Testis (tissue), 3 donors: ENCODE results near the gene WASF2. TPM values are rescaled to one million over a fixed set of nuclear protein-coding genes. Genes with fewer than 3 reads are reported as not detected.
A peak's percentile ranks its signal among the peaks of the same experiment; 100 is the strongest.

Source experiments
- DNase-seq: peaks from one replicate; pipeline ENCODE4 v3.0.0-alpha.2; 2019
- H3K27ac ChIP-seq, 2 donors: fragments of 200-600 bp; sonication (generic); one replicate each; pipeline ENCODE4 v1.5.1; 2019
- H3K27me3 ChIP-seq: fragments of 200-600 bp; sonication (generic); one replicate; pipeline ENCODE4 v1.5.1; 2019
- H3K36me3 ChIP-seq: fragments of 200-600 bp; sonication (generic); one replicate; pipeline ENCODE4 v1.5.1; 2017; ENCODE audit warnings: low read depth; ENCODE audit errors: missing control alignments
- H3K4me1 ChIP-seq: fragments of 200-600 bp; sonication (generic); one replicate; pipeline ENCODE4 v1.5.1; 2019
- H3K4me3 ChIP-seq, 2 donors: fragments of 200-600 bp; sonication (generic); one replicate each; pipeline ENCODE4 v1.5.1; 2017 to 2019
- H3K9me3 ChIP-seq: fragments of 200-600 bp; sonication (generic); one replicate; pipeline ENCODE4 v1.5.1; 2017
- CTCF ChIP-seq, 3 experiments: fragments of 450-650 bp in 2 of 3; fragments of 200-600 bp in 1 of 3; sonication (generic) in 1 of 3; IDR thresholded peaks; one replicate each; pipeline ENCODE4 v1.5.1; 2016 to 2019; ENCODE audit warnings: antibody characterized with exemption in 3 of 3, mild to moderate bottlenecking in 2 of 3, moderate library complexity in 1 of 3
- POLR2A ChIP-seq: fragments of 450-650 bp; IDR thresholded peaks from one replicate; pipeline ENCODE4 v1.6.1; 2017; ENCODE audit warnings: antibody characterized with exemption, mild to moderate bottlenecking, moderate library complexity
- WGBS, 2 donors: methylation state at CpG; one replicate each; pipeline ENCODE4 v1.1.5; 2018; 5-methylcytosine and 5-hydroxymethylcytosine counted together
- intact Hi-C: fragments of 100-400 bp; cut with DNase I; formaldehyde crosslinking; loops from one replicate; pipeline ENCODE4 v1.15.1; 2023; ENCODE audit warnings: low total_unique reads
- polyA plus RNA-seq: library from polyadenylated mRNA; stranded (reverse); fragments of 350-450 nt; fragmentation: Illumina TruSeq; extraction: RNeasy Lipid Tissue Mini Kit (QIAGEN cat#74804); gene quantifications from one replicate; pipeline ENCODE4 v1.2.3, GENCODE V29; 2014; ENCODE audit warnings: low read depth, low replicate concordance; ENCODE audit not compliant: insufficient read depth
- total RNA-seq, 2 donors: library from RNA; depleted of rRNA; stranded (reverse); fragments of >200 nt; gene quantifications; one replicate each; pipeline ENCODE4 v1.2.3, GENCODE V29; 2016

Gene WASF2
- total and polyA plus RNA-seq, 3 donors from 2014 or later = 57.8 to 128 (median 58.0) TPM

GRCh38 chr1:27431601-27431940 is 58.4 kb downstream of the WASF2 start:
- Histone ChIP-seq H3K27me3 (no peaks in the 10 kb centered on the region), H3K4me1 (peaks cover 82% of the 10 kb centered on the region), H3K36me3 (no peaks in the 10 kb centered on the region), H3K9me3 (no peaks in the 10 kb centered on the region), H3K27ac (peak overlapping the region; percentile 52 to 80), H3K4me3 (no peak overlapping the region)
- intact Hi-C loops = no loop called here
- 65 to 81% methylated on average over 2 of the region's 2 CpGs for WGBS, 2 donors
- no peak for DNase-seq
- TF ChIP-seq CTCF (IDR thresholded peaks at IDR 0.05) (no peak), POLR2A (no peak)

GRCh38 chr1:27430903-27431600 is 58.9 kb downstream of the WASF2 start:
- Histone ChIP-seq H3K4me3 (no peak overlapping the region), H3K36me3 (no peaks in the 10 kb centered on the region), H3K4me1 (peaks cover 77% of the 10 kb centered on the region), H3K27me3 (no peaks in the 10 kb centered on the region), H3K9me3 (no peaks in the 10 kb centered on the region), H3K27ac (peak overlapping the region; percentile 52 to 80)
- 16 to 25% methylated on average over 1 of the region's 1 CpG for WGBS, 2 donors
- peak in 1 of 3 experiments; percentile 18 for TF ChIP-seq CTCF (IDR thresholded peaks at IDR 0.05)
- no peak for TF ChIP-seq POLR2A
- intact Hi-C loops = no loop called here
- DNase-seq = peak; percentile 37

- WGBS, 2 donors = 12 to 21% methylated on average over 2 of the region's 2 CpGs
- TF ChIP-seq CTCF (IDR thresholded peaks at IDR 0.05) (no peak), POLR2A (no peak)
- DNase-seq = no peak
- no peaks in the 10 kb centered on the region for H3K36me3 ChIP-seq
- H3K27ac ChIP-seq = peak overlapping the region; percentile 69 to 80
- no peak overlapping the region for H3K4me3 ChIP-seq
- H3K9me3 ChIP-seq = no peaks in the 10 kb centered on the region
- intact Hi-C loops = no loop called here
- peaks cover 58% of the 10 kb centered on the region for H3K4me1 ChIP-seq
- no peaks in the 10 kb centered on the region for H3K27me3 ChIP-seq
Observed at GRCh38 chr1:27429029-27429425, 60.9 kb downstream of the WASF2 start.

- H3K36me3 ChIP-seq = no peaks in the 10 kb centered on the region
- H3K27me3 ChIP-seq = no peaks in the 10 kb centered on the region
- intact Hi-C loops = no loop called here
- H3K4me3 ChIP-seq = no peak overlapping the region
- H3K27ac ChIP-seq = peak overlapping the region; percentile 77 to 80
- H3K9me3 ChIP-seq = no peaks in the 10 kb centered on the region
- H3K4me1 ChIP-seq = peaks cover 58% of the 10 kb centered on the region
- DNase-seq = no peak
- TF ChIP-seq POLR2A = no peak
- no peak for TF ChIP-seq CTCF (IDR thresholded peaks at IDR 0.05)
- 36 to 43% methylated on average over 17 of the region's 17 CpGs for WGBS, 2 donors
Observed at GRCh38 chr1:27428316-27429028, 61.5 kb downstream of the WASF2 start.
